HEK293T (cell line): ENCODE data around the gene RAB7B.

Experiments
- BHLHE40 ChIP-seq: fragments of 450-650 bp; IDR thresholded peaks from 2 replicates; pipeline ENCODE4 v1.6.1; 2016; ENCODE audit warnings: mild to moderate bottlenecking, moderate library complexity, borderline replicate concordance
- ELF4 ChIP-seq: fragments of 450-650 bp; IDR thresholded peaks from 2 replicates; pipeline ENCODE4 v1.6.1; 2017; ENCODE audit warnings: antibody characterized with exemption
- FOXA1 ChIP-seq: fragments of 450-650 bp; IDR thresholded peaks from 2 replicates; pipeline ENCODE4 v1.6.1; 2016; ENCODE audit warnings: mild to moderate bottlenecking
- FOXK2 ChIP-seq: fragments of 450-650 bp; IDR thresholded peaks from 2 replicates; pipeline ENCODE4 v1.6.1; 2016; ENCODE audit warnings: mild to moderate bottlenecking
- FOXM1 ChIP-seq: fragments of 450-650 bp; IDR thresholded peaks from 2 replicates; pipeline ENCODE4 v1.6.1; 2017; ENCODE audit warnings: mild to moderate bottlenecking, borderline replicate concordance
- HDGF ChIP-seq: fragments of 450-650 bp; IDR thresholded peaks from 2 replicates; pipeline ENCODE4 v1.6.1; 2017; ENCODE audit warnings: antibody characterized with exemption, borderline replicate concordance
- L3MBTL2 ChIP-seq: fragments of 450-650 bp; conservative IDR thresholded peaks from 2 replicates; pipeline ENCODE4 v1.6.1; 2016; ENCODE audit warnings: mild to moderate bottlenecking
- LEF1 ChIP-seq: fragments of 450-650 bp; IDR thresholded peaks from 2 replicates; pipeline ENCODE4 v1.6.1; 2017; ENCODE audit warnings: mild to moderate bottlenecking, borderline replicate concordance
- SP1 ChIP-seq: fragments of 450-650 bp; IDR thresholded peaks from 2 replicates; pipeline ENCODE4 v1.6.1; 2017
- SUZ12 ChIP-seq: fragments of 450-650 bp; IDR thresholded peaks from 2 replicates; pipeline ENCODE4 v1.6.1; 2016; ENCODE audit warnings: mild to moderate bottlenecking
- TARDBP ChIP-seq: fragments of 450-650 bp; IDR thresholded peaks from 2 replicates; pipeline ENCODE4 v1.6.1; 2016
- ZNF384 ChIP-seq: fragments of 450-650 bp; IDR thresholded peaks from 2 replicates; pipeline ENCODE4 v1.6.1; 2016
- TF ChIP-seq, protein P1 (sequence below): fragments of 450-650 bp; IDR thresholded peaks from 2 replicates; pipeline ENCODE4 v1.6.1; 2016

- TF ChIP-seq FOXM1 (no peak), FOXK2 (no peak), LEF1 (no peak), L3MBTL2 (no peak), SUZ12 (no peak), ZNF384 (no peak), SP1 (no peak), FOXA1 (no peak), BHLHE40 (no peak), ELF4 (no peak), TARDBP (no peak), HDGF (no peak)
- TF ChIP-seq, protein P1, sequence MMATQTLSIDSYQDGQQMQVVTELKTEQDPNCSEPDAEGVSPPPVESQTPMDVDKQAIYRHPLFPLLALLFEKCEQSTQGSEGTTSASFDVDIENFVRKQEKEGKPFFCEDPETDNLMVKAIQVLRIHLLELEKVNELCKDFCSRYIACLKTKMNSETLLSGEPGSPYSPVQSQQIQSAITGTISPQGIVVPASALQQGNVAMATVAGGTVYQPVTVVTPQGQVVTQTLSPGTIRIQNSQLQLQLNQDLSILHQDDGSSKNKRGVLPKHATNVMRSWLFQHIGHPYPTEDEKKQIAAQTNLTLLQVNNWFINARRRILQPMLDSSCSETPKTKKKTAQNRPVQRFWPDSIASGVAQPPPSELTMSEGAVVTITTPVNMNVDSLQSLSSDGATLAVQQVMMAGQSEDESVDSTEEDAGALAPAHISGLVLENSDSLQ: no peak
These were observed 66.9 kb downstream of the RAB7B start for GRCh38 chr1:205936311-205936710.
